Osteoblast (primary cell): ENCODE measurements around the gene FHIT. TPM values are rescaled to one million over a fixed set of nuclear protein-coding genes. Genes with fewer than 3 reads are reported as not detected.

Source experiments
- DNase-seq: peaks from one replicate; pipeline ENCODE4 v3.0.0; 2011; ENCODE audit warnings: low spot score, mixed read lengths; ENCODE audit not compliant: insufficient read length; ENCODE audit errors: missing footprints
- H2AFZ ChIP-seq: 2 replicates; pipeline ENCODE4 v1.6.0; 2011; ENCODE audit warnings: mild to moderate bottlenecking, low read length
- H3K27ac ChIP-seq: 2 replicates; pipeline ENCODE4 v1.5.1; 2011; ENCODE audit warnings: mild to moderate bottlenecking, low read depth, low read length, moderate library complexity
- H3K27me3 ChIP-seq: 2 replicates; pipeline ENCODE4 v1.6.0; 2012; ENCODE audit warnings: mild to moderate bottlenecking, control low read depth, inconsistent platforms, low read length, moderate library complexity; ENCODE audit not compliant: insufficient read depth
- H3K36me3 ChIP-seq: 2 replicates; pipeline ENCODE4 v1.5.1; 2011; ENCODE audit warnings: mild to moderate bottlenecking, low read length, control low read depth, moderate library complexity; ENCODE audit not compliant: insufficient read depth
- H3K4me1 ChIP-seq: 2 replicates; pipeline ENCODE4 v1.5.1; 2011; ENCODE audit warnings: mild to moderate bottlenecking, low read length, control low read depth, moderate library complexity; ENCODE audit not compliant: insufficient read depth
- H3K4me2 ChIP-seq: 2 replicates; pipeline ENCODE4 v1.6.0; 2011; ENCODE audit warnings: mild to moderate bottlenecking, low read length; ENCODE audit not compliant: insufficient read depth
- H3K4me3 ChIP-seq: fragments of 200-600 bp; sonication (generic); 3 replicates; pipeline ENCODE4 v1.5.1; 2012; ENCODE audit warnings: mild to moderate bottlenecking, low read length, inconsistent platforms; ENCODE audit not compliant: insufficient read depth
- H3K79me2 ChIP-seq: 2 replicates; pipeline ENCODE4 v1.6.0; 2012; ENCODE audit warnings: mild to moderate bottlenecking, low read length, control low read depth, inconsistent platforms; ENCODE audit not compliant: insufficient read depth
- H3K9me3 ChIP-seq: 2 replicates; pipeline ENCODE4 v1.5.1; 2011; ENCODE audit warnings: low read depth, low read length, control low read depth
- H4K20me1 ChIP-seq: 2 replicates; pipeline ENCODE4 v1.6.0; 2012; ENCODE audit warnings: mild to moderate bottlenecking, low read length, control low read depth; ENCODE audit not compliant: insufficient read depth
- total RNA-seq: library from RNA; depleted of rRNA; stranded (reverse); fragments of >200 nt; gene quantifications from 2 replicates; pipeline ENCODE4 v1.2.3, GENCODE V29; 2012
- TF ChIP-seq, protein P1 (sequence below): IDR thresholded peaks from 2 replicates; pipeline ENCODE4 v1.5.1; 2011; ENCODE audit warnings: mild to moderate bottlenecking, low read depth, low read length, moderate library complexity; ENCODE audit errors: extremely low read depth

The FHIT gene
- total RNA-seq, 1 donor: 3.3 TPM

DNA sequence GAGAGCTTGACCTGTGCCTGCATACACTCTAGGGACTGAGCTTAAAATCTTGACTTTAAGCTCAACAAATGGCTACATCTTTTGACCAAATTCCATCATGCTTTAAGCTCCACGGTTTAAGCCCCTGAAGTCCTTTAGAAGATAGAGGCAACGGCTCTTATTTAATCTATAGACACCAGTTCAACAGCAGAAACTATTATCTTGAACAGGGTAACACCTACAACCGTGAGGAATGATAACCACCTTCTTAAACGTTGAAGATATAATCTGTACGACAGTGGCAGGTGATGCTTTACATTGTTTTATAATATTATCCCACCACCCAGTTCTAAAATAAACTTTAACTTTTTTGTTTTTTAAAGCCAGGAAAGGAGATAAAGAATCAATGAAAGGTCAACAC is 1007.8 kb downstream of the FHIT start:
- Histone ChIP-seq H3K36me3 (no peaks in the 10 kb centered on the region), H3K79me2 (no peaks in the 10 kb centered on the region), H3K27me3 (no peaks in the 10 kb centered on the region), H2AFZ (no peak overlapping the region), H3K27ac (no peak overlapping the region), H4K20me1 (no peaks in the 10 kb centered on the region), H3K4me1 (no peaks in the 10 kb centered on the region), H3K4me2 (no peak overlapping the region), H3K9me3 (no peaks in the 10 kb centered on the region), H3K4me3 (no peak overlapping the region)
- TF ChIP-seq, protein P1, sequence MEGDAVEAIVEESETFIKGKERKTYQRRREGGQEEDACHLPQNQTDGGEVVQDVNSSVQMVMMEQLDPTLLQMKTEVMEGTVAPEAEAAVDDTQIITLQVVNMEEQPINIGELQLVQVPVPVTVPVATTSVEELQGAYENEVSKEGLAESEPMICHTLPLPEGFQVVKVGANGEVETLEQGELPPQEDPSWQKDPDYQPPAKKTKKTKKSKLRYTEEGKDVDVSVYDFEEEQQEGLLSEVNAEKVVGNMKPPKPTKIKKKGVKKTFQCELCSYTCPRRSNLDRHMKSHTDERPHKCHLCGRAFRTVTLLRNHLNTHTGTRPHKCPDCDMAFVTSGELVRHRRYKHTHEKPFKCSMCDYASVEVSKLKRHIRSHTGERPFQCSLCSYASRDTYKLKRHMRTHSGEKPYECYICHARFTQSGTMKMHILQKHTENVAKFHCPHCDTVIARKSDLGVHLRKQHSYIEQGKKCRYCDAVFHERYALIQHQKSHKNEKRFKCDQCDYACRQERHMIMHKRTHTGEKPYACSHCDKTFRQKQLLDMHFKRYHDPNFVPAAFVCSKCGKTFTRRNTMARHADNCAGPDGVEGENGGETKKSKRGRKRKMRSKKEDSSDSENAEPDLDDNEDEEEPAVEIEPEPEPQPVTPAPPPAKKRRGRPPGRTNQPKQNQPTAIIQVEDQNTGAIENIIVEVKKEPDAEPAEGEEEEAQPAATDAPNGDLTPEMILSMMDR: no peak
- no peak for DNase-seq

DNA sequence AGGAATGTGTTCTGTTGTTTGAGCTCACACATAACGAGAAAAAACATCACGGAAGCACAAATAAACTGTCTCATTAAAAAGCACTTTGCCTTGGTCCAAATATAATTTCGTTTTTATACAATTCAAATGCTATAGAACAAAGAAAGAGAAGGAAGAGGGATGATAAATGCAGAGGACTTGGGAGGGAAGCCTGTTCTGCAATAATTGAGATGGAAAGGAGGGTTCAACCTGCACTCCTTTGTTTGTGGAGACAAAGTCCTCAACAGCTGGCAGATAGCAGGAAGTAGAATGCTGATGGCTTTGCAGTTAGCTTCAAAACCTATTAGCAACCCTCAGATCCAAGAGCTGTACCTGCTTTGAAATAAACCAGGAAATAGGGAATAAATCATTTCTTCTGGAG is 1010.8 kb downstream of the FHIT start:
- Histone ChIP-seq H3K9me3 (no peaks in the 10 kb centered on the region), H3K36me3 (no peaks in the 10 kb centered on the region), H3K4me3 (no peak overlapping the region), H3K4me2 (no peak overlapping the region), H3K27me3 (no peaks in the 10 kb centered on the region), H3K4me1 (no peaks in the 10 kb centered on the region), H4K20me1 (no peaks in the 10 kb centered on the region), H3K79me2 (no peaks in the 10 kb centered on the region), H2AFZ (no peak overlapping the region), H3K27ac (no peak overlapping the region)
- TF ChIP-seq, protein P1: no peak
- DNase-seq: no peak

DNA sequence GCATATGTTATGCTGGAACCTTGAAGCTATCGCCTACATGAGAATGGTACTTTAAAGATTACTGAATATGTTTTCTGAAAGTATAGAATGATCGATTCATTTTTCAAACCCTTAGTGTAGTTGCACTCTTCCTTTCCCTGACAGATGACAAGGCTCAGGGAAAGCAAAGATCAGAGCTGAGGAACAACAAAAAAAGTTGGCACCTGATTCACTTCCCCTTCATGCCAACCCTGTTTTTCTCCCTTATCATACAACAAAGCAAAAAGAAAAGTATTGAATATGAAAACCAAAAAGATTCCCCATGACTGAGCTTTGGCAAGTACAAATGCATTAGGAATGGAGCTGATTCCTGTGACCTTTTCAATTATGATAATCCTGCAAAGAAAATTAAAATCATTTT is 1012.7 kb downstream of the FHIT start:
- DNase-seq: no peak
- Histone ChIP-seq H3K9me3 (no peaks in the 10 kb centered on the region), H3K36me3 (no peaks in the 10 kb centered on the region), H3K4me1 (no peaks in the 10 kb centered on the region), H3K4me2 (no peak overlapping the region), H4K20me1 (no peaks in the 10 kb centered on the region), H2AFZ (no peak overlapping the region), H3K79me2 (no peaks in the 10 kb centered on the region), H3K27ac (no peak overlapping the region), H3K27me3 (no peaks in the 10 kb centered on the region), H3K4me3 (no peak overlapping the region)
- TF ChIP-seq, protein P1: no peak

DNA sequence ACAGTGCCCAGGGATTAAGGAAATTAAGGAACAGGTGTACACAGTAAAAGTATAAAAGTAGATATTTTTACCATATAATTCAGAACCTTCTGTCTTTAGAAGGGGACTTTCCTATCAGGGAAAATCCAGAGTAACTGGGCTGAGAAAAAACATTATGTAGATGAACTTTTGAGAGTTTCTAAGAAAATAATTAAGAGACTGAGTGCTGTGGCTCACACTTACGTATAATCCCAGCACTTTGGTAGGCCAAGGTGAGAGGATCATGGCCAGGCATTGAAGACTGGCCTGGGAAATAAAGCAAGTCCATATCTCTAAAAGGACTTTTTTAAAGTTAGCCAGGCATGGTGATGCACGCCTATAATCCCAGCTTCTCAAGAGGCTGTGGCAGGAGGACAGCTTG is 1021.8 kb downstream of the FHIT start:
- no peak for DNase-seq
- H2AFZ ChIP-seq: no peak overlapping the region
- no peaks in the 10 kb centered on the region for H4K20me1 ChIP-seq
- no peaks in the 10 kb centered on the region for H3K79me2 ChIP-seq
- no peaks in the 10 kb centered on the region for H3K4me1 ChIP-seq
- TF ChIP-seq, protein P1: no peak
- H3K4me3 ChIP-seq: no peak overlapping the region
- no peak overlapping the region for H3K4me2 ChIP-seq
- no peaks in the 10 kb centered on the region for H3K9me3 ChIP-seq
- H3K27me3 ChIP-seq: no peaks in the 10 kb centered on the region
- no peaks in the 10 kb centered on the region for H3K36me3 ChIP-seq
- H3K27ac ChIP-seq: no peak overlapping the region
